PFSK-1 (cell line): Measurements from ENCODE around the gene SFXN1.

Experiments
- FOXP2 ChIP-seq: optimal IDR thresholded peaks from 2 replicates; pipeline ENCODE3; 2011; ENCODE audit warnings: borderline replicate concordance, control low read depth, inconsistent platforms; ENCODE audit not compliant: insufficient read depth; ENCODE audit errors: extremely low read length, extremely low read depth
- POLR2AphosphoS5 ChIP-seq: IDR thresholded peaks from 2 replicates; pipeline ENCODE4 v1.6.1; 2012; ENCODE audit warnings: low read depth, mild to moderate bottlenecking, control low read depth, low read length, moderate library complexity
- REST ChIP-seq, 2 experiments: IDR thresholded peaks; 2 replicates each; pipeline versions ENCODE4 v1.6.1 to v1.8.0; 2011 to 2012; ENCODE audit warnings: low read depth in 2 of 2, low read length in 2 of 2, control low read depth in 1 of 2, inconsistent platforms in 1 of 2, mild to moderate bottlenecking in 1 of 2, moderate library complexity in 1 of 2; ENCODE audit not compliant: insufficient read depth in 1 of 2
- SIN3A ChIP-seq: IDR thresholded peaks from 2 replicates; pipeline ENCODE4 v1.6.1; 2012; ENCODE audit warnings: mild to moderate bottlenecking, low read length, moderate library complexity, borderline replicate concordance; ENCODE audit not compliant: insufficient read depth
- TAF1 ChIP-seq: IDR thresholded peaks from 2 replicates; pipeline ENCODE4 v1.6.1; 2012; ENCODE audit warnings: low read length, control low read depth, borderline replicate concordance; ENCODE audit not compliant: insufficient read depth

SFXN1 gene

DNA sequence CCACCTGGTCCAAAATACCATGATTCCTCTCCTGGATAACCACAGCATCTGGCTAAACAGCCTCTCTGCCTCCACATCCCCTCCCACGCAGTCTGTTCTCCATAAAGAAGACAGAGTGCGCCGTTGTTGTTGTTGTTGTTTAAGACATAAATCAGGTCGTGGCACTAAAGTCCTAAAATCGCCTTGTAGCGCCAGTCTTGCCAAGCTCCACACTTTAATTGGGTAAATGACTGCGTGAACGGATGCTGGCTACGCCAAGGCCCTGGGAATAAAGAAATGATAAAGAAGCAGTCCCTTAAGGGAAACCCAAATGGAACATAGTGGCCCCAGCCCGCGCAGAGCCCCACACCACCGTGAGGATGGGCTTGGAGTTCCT lies 364 bp upstream of the SFXN1 start:
- TF ChIP-seq REST (IDR thresholded peaks at IDR 0.05; ENCODE audit: insufficient read depth in 1 of 2, low read depth in 2 of 2, low read length in 2 of 2) (no peak), FOXP2 (no peak), SIN3A (no peak), TAF1 (no peak), POLR2AphosphoS5 (no peak)

- no peak for TF ChIP-seq FOXP2
- no peak for TF ChIP-seq POLR2AphosphoS5
- no peak for TF ChIP-seq TAF1
- TF ChIP-seq SIN3A: no peak
- no peak for TF ChIP-seq REST (IDR thresholded peaks at IDR 0.05; ENCODE audit: insufficient read depth in 1 of 2, low read depth in 2 of 2, low read length in 2 of 2)
Measured at GRCh38 chr5:175479125-175479881, 943 bp downstream of the SFXN1 start.

GRCh38 chr5:175483337-175483736 lies 5.0 kb downstream of the SFXN1 start:
- TF ChIP-seq FOXP2: no peak
- TF ChIP-seq REST (IDR thresholded peaks at IDR 0.05; ENCODE audit: insufficient read depth in 1 of 2, low read depth in 2 of 2, low read length in 2 of 2): no peak
- TF ChIP-seq TAF1: no peak
- no peak for TF ChIP-seq POLR2AphosphoS5
- TF ChIP-seq SIN3A: no peak

GRCh38 chr5:175484322-175484721 lies 6.0 kb downstream of the SFXN1 start:
- no peak for TF ChIP-seq REST (IDR thresholded peaks at IDR 0.05; ENCODE audit: insufficient read depth in 1 of 2, low read depth in 2 of 2, low read length in 2 of 2)
- no peak for TF ChIP-seq POLR2AphosphoS5
- no peak for TF ChIP-seq FOXP2
- TF ChIP-seq TAF1: no peak
- no peak for TF ChIP-seq SIN3A
